ENCODE results near the gene FAIM2.

DNA sequence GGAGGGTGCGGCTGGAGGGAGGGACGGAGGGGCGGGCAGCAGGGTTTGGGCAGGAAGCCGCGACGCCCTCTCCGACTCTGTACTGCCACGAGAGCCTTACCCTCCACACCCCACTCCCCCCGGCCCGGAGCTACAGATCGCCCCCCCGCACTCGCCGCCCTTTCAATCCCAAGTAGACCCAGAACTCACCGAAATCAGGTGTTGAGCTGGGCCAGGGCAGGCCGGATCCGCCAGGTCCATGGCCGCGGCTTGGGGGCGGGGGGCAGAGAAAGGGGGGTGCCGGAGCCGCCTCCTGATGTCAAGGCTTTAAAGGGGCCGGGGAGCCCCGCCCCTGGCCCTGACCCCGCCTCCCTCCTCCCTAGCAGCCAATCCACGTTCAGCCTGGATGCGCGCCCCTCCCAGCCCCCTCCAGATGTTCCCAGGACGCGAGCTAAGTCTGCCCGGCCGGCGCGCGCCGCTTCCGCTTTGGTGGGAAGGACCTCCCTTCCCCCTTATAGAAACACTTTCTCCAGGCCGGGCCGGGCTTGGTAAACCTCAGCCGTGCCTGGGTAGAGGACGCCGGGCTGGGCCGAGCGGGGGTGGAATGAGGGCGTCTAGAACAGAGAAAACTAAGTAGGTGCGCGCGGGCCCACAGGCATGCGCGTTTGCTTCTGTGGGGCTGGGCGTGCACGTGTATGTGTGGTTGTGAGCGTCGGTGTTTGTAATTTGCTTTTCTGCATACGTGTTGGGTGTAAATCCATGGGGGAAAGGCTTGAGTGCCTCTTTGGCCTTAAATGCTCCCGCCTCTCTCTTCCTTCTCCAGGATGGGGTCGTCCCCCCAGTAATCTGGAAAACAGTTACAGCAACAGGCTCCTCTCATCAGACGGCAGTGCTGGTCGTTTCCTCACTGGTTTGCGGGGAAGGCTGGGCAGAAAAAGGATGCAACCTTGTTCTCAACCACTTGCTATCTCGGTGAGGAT is 75.3 kb downstream of the FAIM2 start, which contains the start of gene NCKAP5L:
- TF ChIP-seq, protein P1, sequence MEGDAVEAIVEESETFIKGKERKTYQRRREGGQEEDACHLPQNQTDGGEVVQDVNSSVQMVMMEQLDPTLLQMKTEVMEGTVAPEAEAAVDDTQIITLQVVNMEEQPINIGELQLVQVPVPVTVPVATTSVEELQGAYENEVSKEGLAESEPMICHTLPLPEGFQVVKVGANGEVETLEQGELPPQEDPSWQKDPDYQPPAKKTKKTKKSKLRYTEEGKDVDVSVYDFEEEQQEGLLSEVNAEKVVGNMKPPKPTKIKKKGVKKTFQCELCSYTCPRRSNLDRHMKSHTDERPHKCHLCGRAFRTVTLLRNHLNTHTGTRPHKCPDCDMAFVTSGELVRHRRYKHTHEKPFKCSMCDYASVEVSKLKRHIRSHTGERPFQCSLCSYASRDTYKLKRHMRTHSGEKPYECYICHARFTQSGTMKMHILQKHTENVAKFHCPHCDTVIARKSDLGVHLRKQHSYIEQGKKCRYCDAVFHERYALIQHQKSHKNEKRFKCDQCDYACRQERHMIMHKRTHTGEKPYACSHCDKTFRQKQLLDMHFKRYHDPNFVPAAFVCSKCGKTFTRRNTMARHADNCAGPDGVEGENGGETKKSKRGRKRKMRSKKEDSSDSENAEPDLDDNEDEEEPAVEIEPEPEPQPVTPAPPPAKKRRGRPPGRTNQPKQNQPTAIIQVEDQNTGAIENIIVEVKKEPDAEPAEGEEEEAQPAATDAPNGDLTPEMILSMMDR (IDR thresholded peaks at IDR 0.05) = no peak
- no peak for TF ChIP-seq ZFX (IDR thresholded peaks at IDR 0.05; ENCODE audit: borderline replicate concordance)
